Embryonic facial prominence (tissue), 1 donor: ENCODE data around the gene REC8.
A peak's percentile ranks its signal among the peaks of the same experiment; 100 is the strongest.
"Not testable (repeated sequence)": the region's sequence is repeated elsewhere in the genome, so short reads cannot be mapped to it uniquely, and the experiment has no call there.

Experiments used
- DNase-seq: peaks from one replicate; pipeline ENCODE4 v3.0.0-alpha.2; 2016; ENCODE audit errors: extremely low spot score

The REC8 gene

DNA sequence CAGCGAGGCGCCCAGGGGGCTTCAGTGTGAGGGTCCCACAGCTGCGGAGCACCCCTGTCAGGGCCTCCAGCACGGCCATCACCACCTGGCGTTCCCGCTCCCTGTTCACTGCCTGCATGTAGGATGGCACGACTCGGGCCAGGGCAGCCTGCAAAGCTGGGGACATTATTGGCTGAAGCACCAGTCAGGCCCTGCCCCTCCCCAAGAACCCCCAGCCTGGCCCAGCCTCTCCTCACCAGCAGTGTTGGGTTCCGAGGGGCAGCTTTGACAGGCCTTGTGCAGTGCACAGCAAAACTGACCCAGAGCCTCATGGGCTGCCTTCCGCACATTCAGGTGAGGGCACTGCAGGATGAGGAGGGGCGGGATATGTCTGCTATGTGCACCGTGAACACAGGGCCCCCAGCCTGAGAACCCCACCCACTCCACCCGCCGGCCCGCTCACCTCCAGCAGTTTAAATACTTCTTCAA is 11.2 kb downstream of the REC8 start:
- DNase-seq: no peak

DNA sequence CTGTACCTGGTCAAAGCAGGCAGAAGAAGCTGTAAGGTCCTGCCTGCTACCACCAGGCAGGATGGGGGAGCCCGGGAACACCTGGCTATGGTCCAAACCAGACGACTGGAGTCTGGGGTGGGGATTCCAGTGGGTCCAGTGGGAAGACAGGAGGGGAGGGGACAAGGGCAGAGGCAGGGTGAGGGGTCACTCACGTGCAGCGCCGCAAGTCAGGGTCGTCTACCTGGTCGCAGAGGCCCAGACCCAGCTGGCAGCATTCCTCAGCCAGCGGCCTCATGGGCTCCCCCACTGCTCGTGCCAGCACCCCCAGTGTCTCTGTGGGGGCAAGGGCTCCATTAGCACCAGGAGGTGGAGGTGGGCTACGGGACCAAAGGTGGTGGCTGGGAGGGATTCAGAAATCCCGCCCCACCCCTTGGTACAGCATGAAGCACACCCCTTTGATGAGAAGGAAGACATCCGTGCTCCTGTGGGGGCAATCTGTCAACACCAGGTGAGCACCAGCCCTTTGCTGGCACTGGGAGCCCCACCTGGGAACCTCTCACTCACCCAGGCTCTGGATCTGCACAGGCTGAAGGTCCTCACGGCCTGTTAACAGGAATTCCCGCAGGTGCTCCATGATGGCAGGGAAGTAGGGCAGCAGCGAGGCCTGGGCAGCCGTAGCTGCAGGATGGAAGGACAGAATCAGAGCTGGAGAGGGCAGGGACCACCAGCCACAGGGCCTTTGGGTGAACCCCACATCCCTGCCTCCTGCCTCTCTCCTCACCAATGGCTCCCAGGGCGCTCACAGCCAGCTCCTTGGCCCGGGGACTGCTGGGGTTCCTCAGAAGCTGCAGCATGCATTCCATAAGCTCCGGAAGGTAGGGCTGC is 12.5 kb downstream of the REC8 start:
- DNase-seq: no peak

DNA sequence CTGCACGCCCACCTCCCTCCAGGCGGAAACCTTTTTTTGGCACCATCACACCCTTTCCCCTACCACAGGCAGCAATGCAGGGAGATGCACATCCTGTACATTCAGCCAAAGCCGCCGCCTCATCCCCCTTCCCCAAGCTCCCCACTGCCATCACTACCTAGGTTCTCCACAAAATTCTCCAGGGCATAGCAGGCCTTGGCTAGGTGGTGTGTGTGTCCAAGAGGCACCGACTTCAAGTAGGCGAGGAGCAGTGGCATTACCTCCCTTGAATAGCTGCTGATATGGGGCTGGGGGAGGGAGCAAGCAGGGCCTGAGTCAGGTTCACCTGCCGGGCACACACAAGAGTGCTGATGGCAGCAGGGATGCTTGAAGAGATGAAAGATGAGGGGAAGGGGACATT is 13.1 kb downstream of the REC8 start:
- no peak for DNase-seq

DNA sequence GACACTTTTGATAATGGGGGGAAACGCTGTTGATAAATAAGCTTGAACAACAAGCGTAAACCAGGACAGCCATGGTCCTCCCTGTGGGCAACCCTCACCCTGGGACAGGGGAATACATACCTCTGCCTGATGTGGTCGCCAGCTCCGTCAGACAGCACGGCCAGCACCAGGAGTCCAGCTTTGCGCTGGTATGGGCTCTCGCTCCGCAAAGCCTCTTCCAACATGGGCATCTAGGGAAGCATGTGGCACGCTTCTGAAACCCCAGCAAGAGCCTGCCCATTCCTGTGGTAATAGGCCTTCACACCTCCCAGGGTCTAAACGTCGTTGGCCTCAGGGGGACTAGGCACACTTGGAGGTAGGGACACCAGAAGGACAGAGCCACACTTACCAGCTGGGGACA is 13.9 kb downstream of the REC8 start:
- DNase-seq: no peak

DNA sequence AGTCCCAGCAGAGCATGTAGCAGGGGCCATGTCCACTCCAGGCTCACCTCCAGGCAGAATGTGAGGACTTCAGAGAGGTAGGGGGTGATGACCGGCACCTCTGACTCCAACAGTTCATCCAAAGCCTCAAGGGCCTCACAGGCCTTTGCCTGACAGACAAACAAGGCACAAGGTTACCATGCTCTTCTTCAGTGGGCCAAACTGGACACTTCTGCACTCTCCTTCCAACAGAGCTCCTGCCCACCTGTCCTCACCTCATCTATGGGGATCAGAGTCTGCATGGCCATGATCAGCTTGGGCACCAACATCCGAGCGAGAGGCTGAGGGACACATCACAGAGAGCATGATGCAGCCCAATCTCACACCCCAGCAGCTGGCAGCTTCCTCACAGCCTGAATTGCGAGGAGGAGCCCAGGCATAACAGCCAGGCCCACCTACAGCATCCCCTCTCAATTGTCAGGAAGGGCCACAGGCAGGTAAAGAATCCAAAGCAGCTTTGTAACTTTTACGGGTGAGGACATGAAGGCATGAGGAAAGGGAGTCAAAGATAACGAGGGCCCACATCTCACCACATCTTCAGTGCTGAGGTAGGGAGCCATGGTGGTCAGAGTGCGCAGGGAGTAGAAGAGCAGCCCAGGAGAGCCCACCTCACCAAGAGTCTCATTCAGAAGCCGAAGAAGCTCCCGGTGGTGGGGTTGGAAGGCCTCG is 15.1 kb downstream of the REC8 start:
- DNase-seq: no peak

DNA sequence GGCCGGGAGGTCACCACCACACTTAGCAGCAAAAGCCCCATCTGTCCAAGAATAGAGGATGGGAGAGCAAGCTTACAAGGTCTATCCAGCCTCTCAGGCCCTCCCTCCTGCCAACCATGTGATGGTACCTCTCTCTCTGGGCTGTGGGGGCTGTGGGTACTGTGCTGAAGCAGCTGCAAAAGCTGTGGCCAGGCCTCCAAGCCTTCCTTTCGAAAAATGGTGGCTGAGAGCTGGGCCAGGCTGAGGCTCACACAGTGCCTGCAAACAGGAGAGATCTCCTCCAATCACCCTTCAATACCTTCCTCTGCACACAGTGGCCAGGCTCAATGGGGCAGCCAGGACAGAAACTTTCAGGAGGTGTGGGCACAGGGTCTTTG is 15.6 kb downstream of the REC8 start:
- no peak for DNase-seq

DNA sequence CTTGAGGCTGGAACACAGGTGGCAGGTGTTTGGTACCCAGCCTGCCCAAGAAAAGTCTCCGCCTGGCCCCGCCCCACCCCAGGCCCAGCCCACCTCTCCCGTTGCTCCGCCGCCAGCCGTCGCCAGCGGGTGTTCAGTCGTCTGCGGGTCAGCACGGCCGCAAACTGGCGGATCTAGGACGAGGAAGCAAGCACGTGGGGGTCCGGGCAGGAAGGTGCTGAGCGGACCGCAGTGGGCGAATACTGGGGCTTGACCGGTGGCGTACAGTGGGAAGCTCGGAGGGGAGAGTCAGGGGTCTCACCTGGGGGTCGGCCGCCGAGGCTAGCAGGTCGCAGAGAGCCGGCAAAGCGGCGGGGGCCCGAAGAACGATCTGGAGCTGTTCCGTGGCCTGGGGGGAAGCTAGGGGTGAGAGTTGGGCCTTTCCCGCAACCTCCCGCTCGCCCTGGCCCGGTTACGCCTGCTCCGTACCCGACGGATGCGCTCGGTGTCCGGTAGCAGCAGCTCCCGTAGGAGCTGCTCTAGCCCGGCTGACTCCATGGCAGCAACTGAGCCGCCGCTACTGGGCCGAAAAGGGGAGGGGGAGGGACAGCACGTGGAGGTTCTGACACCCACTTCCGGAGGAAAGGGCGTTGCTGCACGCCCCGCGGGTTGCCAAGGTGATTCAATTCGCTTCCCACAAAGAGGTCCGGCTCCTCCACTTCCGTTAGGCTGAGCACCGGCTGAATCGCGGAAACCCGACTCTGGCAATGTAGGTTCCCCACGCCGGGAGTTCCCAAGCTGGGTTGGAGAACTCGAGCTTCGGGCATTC is 16.6 kb downstream of the REC8 start, which contains the start of gene IPO4:
IPO4 (minus strand) TSS at position 566 of the 808 bp plus-strand sequence; CDS start at position 537, 29 bp downstream.
- peak; percentile 95 for DNase-seq

DNA sequence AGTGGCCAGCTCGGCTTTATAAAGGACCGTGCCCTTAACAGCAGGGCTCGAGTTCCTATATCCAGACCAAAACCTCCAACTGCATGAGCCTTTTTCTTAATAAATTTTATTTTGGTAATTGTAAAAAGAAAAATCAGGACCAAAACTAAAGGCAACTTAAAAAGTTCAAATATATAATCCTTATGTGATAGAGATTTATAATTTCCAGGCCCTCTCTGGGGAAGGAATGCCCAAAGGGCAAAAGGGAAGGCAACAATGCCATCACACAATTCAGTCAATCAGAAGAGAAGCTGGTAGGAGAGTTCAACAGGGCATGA is 17.1 kb downstream of the REC8 start:
- no peak for DNase-seq

DNA sequence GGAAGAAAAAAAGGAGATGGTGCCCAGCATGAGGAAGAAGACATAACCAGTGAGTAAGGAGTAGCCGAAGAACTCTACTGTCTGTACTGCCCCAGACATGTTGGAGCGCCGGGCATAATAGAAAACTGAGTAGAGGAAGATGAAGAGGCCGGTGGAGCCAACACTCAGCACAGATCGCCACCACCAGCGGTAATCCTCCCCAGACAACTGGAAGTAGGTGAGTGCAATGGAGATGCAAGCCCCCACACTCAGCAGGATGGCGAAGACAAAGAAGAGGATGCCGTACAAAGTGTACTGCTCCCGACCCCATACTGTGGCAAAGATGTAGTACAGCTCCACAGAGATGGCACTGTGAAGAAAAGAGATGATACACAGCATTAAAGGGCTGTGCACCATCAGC is 17.6 kb downstream of the REC8 start:
- no peak for DNase-seq

DNA sequence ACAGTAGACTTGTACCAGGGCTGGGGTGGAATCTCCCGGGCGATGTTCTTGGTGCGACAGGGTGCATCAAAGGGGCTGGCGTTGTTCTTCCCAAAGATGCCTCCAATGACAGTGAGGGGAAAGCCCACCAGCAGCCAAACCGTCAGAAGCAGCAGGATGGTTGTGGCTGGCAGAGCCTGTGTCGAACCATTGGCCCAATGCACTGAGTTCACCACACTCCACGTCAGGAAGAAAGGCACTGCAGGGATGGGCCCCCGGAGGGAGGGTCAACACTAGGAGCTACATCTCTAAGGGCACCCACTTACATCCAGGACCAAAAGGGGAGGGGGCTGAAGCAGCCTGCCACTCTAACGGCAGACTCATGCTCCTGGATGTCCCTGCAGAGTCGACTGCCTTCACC is 18.5 kb downstream of the REC8 start:
- DNase-seq: no peak

DNA sequence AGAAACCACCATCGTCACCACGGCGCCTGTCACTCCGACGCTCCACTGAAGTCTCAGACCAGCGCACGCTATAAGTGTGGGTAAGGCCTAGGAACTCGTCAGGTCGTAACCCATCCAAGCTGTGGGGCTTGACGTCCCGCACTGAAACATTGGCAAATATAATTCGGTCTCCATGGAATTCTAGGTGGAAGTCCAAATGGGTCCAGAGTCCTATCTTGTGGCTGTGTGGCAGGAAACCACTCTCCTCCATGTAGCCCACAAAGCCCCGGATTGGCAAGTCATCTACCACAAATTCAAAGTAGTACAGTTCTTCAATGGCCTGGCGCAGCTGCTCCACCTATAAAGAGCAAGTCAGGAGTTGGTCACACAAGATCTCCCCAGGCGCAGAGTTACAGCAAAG is 21.1 kb downstream of the REC8 start:
- DNase-seq: no peak

DNA sequence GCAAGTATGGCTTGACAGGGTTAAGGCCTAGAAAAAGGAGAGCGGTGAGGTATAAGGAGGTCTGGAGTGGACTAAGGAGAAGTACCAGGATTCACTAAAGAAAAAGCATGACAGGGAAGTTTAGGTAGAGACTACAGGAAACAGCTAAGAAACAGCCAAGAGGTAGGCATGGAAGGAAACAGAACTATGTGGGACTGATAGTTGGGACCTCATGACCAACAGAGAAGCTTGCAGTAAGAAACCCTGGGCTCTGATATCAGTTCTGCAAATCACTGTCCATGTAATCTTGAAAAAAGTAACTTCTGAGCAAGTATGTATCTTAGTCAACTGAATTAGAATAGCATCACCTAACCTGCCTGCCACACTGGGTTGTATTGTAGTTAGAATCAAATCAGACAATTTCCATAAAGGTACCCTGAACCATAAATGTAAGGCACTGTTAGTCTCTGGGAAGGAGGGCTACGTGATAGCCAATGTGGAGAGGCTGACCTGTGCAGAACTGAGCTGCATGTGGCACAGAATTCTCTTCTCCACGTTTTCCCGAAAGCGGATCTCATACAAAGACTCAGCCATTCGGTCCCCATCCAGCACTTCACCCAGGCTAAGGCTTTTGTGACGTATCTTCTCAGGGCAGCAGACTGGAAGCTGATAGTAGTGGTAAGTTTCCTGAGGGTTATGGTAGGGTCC is 22.4 kb downstream of the REC8 start:
- no peak for DNase-seq

DNA sequence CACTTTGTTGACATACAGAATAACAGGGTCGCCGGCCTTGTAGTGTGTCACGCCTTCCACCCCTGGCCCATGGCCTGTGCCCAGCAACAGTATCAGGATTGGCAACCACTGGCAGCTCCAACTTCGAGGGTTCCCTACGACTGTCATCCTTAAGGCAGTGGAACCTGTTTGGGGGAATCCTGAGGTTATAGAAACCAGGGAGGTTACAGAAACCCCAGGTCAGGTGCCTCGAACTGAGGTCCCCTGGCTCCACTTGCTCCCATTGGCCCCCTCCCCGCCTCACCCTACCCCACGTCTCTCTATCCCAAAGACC is 22.9 kb downstream of the REC8 start:
- DNase-seq: no peak

DNA sequence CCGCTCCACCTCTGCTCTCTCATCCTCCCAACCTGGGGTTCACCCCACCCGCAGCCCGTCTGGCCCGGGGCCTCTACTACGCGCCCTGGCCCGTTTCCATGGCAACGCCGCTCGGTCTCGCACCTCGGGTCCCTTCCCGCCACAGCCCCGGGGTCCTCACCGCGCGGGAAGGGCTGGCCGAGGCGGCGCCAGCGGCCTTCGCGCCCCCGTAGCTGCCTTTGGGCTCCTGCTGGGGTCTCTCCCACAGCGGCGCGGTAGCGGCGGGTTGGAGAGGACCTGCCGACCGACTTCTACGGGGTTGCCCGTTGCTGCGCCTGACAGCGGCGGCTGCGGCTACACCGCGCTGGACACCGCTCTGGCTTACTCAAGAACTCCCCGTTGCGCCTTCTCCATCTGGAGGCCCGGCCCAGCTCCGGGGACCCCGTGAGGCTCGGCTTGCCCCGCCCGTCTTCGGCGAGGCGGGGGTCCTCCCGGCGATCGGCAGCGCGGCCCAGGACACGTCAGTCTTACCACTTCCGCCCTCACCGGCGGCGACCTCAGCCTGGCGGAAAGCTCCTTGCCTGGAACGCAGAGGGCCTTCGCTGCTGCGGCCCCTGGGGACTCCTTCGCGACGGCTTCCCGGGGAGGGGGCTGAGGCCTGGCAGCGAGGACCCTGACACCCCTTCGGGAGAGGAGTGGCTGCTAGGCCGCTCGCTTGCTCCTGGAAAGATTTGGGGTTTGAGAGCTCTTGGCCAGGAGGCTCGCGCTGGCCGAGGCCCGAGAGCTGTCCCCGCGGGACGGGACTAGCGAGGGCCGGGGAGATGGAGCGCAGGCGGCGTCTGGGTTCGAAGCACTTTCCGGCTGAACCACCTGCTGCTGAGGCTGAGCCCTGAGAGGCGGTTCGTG is 23.5 kb downstream of the REC8 start, which contains the start of gene TM9SF1:
TM9SF1 (minus strand) TSS at position 256 of the 885 bp plus-strand sequence. CDS start 422 bp downstream, outside the sequence.
- peak; percentile 76 for DNase-seq

DNA sequence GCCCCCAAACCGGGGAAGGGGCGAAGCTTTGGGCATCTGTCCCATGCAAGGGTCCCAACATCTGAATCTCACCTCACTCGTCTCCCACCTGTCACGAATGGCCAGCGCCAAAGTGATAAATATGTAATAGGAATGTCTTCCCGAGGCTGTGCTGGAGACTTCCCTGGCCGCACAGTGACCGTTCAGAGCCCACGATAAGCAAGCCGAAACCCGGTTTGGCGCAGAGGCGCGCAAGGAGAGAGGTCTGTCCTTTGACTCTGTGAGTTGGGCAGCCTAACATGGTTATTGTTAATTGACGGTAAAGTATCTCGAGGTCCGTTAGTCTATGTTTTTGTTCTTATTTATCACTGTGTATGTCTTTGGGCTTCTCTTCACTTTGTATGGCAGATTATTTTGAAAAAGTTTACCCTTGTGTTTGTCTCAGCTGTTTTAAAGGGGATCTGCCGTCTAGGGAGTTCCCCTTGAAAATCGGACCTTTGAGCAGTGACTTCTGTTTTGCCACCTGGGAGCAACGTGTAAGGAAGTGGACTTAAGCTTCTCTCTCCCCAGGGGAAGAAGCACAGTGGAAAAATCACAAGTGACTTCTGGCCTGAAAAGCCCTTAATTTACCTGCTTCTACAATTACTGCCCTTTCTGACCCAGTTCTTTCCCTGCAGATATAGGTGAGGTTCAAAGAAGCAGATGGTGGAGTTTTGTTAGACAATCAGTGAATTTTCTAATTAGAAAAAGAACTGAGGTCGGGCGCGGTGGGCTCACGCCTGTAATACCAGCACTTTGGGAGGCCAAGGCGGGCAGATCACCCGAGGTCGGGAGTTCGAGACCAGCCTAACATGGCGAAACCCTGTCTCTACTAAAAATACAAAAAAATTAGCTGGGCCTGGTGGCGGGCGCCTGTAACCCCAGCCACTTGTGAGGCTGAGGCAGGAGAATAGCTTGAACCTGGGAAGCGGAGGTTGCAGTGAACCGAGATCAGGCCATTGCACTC is 24.5 kb downstream of the REC8 start:
- no peak for DNase-seq

DNA sequence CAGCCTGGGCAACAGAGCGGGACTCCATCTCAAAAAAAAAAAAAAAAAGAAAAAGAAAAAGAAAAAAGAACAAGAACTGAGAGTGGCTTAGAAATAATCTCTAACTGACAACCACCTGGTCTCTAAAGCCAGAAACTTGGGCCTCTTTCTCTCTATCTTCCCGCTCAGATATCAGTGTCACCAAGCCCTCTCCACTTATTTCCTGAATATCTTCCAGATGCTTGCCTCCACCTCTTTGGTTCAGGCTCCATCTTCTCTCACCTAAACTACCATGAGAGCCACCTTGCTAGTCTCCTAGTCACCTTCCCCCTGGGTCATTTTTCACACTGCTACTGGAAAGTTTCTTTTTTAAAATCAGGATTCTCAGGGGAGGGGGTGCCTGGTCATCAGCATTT is 25.2 kb downstream of the REC8 start:
- no peak for DNase-seq

DNA sequence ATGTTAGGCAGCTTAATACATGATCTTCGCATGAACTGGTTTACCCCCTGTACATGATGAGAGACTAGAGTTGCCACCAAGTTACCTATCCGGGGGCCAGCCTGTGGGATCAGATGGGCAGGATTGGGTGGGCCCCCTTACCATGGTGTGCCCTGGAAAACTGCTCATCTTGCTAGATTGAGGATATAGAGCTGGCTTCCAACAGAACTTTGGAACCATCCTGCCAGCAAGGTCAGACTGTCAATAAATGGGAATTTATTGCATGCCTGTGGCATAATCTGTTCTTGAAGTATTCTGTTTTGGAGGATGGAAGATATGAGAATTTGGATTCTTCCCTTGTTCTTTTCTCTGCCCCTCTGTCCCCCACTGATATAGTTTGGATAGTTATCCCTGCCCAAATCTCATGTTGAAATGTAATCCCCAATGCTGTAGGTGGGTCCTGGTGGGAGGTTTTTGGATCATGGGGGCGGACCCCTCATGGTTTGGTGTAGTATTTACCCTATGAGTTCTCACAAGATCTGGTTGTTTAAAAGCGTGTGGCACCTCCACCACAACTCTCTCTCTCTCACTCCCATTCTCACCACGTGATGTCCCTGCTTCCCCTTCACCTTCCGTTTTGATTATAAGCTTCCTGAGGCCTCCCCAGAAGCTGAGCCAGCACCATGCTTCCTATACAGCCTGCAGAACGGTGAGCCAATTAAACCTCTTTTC is 27.1 kb downstream of the REC8 start:
- DNase-seq: no peak

DNA sequence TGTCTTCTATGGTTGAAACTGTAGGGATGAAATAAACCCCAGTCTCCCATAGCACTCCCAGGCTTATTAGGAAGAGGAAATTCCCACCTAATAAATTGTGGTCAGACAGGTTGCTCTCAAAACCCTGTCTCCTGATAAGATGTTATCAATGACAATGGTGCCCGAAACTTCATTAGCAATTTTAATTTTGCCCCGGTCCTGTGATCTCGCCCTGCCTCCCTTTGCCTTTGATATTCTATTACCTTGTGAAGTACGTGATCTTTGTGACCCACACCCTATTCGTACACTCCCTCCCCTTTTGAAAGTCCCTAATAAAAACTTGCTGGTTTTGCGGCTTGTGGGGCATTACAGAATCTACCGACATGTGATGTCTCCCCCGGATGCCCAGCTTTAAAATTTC is 30.7 kb downstream of the REC8 start:
- not testable (repeated sequence) for DNase-seq
